Iris pigment epithelial cell (primary cell): Measurements from ENCODE around the gene PIAS3.

Experiments used
- DNase-seq: peaks from one replicate; pipeline ENCODE4 v3.0.0-alpha.2; 2011; ENCODE audit warnings: low read depth

PIAS3 gene

GRCh38 chr1:145858901-145859490 is at the start of gene PIAS3:
TSS of gene PIAS3 (minus strand) at chr1:145859081. CDS start at chr1:145858990, 91 bp downstream.
- peak; percentile 98 for DNase-seq

- no peak for DNase-seq
These were observed 49.8 kb upstream of the PIAS3 start for GRCh38 chr1:145908653-145909052.

GRCh38 chr1:145906954-145907753 is 48.3 kb upstream of the PIAS3 start:
- DNase-seq: no peak

DNA sequence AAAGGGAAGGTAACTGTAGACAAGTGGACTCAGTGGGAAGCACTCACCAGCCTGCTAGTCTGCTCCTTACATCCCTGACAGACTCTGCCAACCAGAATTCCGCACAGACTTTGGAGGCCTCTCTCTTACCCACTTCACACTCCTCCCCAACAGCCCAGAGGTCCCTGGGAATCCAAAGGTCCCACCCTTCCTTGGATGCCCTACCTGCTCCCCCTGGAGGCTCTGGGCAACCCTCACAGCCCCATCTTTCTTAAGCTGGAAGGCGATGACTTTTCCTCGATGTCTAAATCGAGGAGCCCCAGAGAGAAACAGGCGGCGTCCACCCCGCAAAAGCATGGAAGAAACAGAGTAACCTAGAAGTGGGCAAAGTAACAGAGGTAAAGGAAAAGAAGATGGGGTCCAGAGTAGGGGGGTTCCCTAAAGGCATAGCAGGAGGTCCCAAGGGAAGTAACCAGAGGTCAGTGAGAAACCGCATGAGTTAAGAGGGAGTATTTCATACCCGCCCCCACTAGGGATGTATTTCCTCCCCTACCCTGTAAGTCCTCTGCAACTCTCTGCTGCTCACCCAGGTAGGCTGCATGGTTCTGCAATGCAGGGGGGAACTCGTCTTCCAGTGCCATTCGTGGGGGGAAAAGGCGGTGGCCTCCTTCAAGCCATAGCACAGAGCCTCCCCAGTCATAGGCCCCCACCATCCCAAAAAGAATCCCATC is 42.6 kb upstream of the PIAS3 start:
- no peak for DNase-seq

GRCh38 chr1:145898756-145899155 is 39.9 kb upstream of the PIAS3 start:
- no peak for DNase-seq

DNA sequence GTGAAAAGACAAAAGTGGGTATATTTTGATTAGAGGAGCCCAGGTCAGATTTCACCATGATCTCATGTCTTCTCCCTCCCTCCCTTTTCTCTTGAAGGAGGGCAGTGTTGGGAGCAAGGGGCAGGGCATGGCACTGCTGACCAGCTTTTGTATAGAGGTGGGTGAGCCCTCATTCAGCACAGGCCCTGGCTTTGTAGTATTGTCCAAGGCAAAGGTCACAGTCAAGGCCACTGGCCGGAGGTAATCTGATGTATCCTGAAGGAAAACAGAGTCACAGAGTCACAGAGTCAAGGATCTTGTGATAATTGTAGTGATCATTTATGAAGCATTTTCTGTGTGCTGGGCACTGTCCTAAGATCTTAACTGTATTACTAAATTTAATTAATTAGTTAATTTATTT is 39.1 kb upstream of the PIAS3 start:
- no peak for DNase-seq

- DNase-seq: no peak
These were observed 36.6 kb upstream of the PIAS3 start for GRCh38 chr1:145895471-145895870.

- DNase-seq: no peak
These were observed 34.6 kb upstream of the PIAS3 start for GRCh38 chr1:145893306-145894055.

DNA sequence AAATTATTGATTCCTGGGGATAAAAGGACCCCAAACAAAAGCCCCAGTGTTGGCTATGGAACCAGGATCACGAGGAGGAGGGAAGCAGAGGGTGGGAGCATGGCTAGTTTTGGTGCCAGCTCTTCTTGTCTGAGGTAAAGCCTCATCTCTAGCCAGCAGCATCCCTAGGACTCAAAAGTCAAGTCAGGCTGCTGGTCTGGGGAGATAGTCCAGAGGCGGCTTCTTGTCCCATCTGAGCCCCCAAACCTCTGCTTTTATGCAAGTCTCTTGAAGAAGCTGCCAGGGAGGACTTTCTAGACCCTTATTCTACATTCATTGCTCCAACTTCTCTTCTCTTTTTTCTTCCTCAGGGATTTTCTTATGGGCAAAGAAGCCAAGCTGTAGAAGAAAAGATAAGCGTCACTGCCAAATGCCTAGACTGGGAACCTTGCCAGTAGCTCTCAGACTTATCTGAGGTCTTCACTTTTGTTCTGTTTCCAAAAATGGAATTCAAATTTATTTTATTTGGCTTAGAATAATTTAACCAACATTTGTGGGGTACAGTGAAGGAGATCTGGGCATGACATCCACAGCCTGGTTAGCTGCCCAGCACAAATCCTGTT is 33.7 kb upstream of the PIAS3 start:
- DNase-seq: peak; percentile 64

- DNase-seq: peak; percentile 97
These were observed 33.0 kb upstream of the PIAS3 start for GRCh38 chr1:145891587-145892485.

DNA sequence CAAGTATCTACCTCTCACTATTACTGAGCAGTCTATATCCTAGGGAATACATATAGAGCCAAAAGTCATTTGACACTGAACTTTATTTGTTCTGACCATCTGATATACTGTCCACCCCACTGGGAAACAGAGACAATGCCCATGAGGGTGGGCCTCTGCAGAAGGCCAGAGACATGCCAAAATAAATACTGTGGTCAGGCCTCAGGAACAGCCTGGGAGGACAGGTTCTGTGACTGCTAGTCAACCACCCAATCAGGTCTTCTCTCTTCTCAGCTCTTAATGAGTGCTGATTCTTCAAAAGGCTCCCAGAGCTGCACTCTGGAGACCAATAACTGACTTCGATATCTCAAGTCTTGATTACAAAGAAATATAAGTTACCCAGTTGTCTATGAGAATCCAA is 32.3 kb upstream of the PIAS3 start:
- DNase-seq: peak; percentile 58

GRCh38 chr1:145889722-145890121 is 30.8 kb upstream of the PIAS3 start:
- peak; percentile 39 for DNase-seq

GRCh38 chr1:145887631-145888030 is 28.8 kb upstream of the PIAS3 start:
- DNase-seq: peak; percentile 27

- no peak for DNase-seq
These were observed 27.9 kb upstream of the PIAS3 start for GRCh38 chr1:145886816-145887215.

- DNase-seq: no peak
These were observed 27.5 kb upstream of the PIAS3 start for GRCh38 chr1:145886390-145886789.

- DNase-seq: peak; percentile 74
These were observed 26.9 kb upstream of the PIAS3 start, which contains the start of gene ANKRD35 for GRCh38 chr1:145885738-145886287. TSS of gene ANKRD35 (minus strand) at chr1:145885866. CDS start at chr1:145885758, 108 bp downstream.

- DNase-seq: peak; percentile 48
These were observed 25.8 kb upstream of the PIAS3 start for GRCh38 chr1:145884675-145885074.

DNA sequence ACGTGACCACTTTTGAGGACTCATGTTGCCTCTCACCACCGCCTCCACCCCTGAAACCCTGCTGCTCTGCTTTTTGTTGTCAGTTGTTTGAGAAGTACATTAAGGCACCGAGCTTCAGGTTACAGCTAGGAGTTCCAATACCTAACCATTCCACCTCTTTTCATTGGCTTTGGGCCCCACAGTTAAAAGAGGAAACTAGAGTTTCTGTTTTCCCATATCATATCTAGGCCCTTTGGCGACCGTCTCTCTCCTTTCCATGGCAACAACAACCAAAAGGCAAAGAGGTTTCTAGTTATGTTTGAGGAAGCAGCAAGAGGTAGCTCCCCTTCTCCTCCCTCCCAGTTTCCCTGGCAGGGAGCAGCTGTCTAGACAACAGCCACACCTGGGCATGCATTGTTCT is 20.9 kb upstream of the PIAS3 start:
- DNase-seq: no peak

- DNase-seq: peak; percentile 74
These were observed 19.8 kb upstream of the PIAS3 start for GRCh38 chr1:145878724-145879123.

- peak; percentile 53 for DNase-seq
These were observed 19.1 kb upstream of the PIAS3 start for GRCh38 chr1:145877923-145878486.
